ENCODE results near the gene MRPL28.
"Not testable (repeated sequence)": the region's sequence is repeated elsewhere in the genome, so short reads cannot be mapped to it uniquely, and the experiment has no call there.

Gene MRPL28

GRCh38 chr16:373020-373598, 2.8 kb upstream of the MRPL28 start:
- DNase-seq: no peak

- no peak for DNase-seq
Observed at GRCh38 chr16:372302-372983, 2.1 kb upstream of the MRPL28 start.

- no peak for DNase-seq
Observed at GRCh38 chr16:371515-372301, 1.4 kb upstream of the MRPL28 start.

GRCh38 chr16:370979-371514, 709 bp upstream of the MRPL28 start:
- no peak for DNase-seq

GRCh38 chr16:369866-370436, 387 bp downstream of the MRPL28 start:
- no peak for DNase-seq

- no peak for DNase-seq
Observed at GRCh38 chr16:369275-369865, 968 bp downstream of the MRPL28 start.

GRCh38 chr16:368388-369158, 1.8 kb downstream of the MRPL28 start:
- no peak for DNase-seq

GRCh38 chr16:367333-367903, 2.9 kb downstream of the MRPL28 start:
- no peak for DNase-seq

- DNase-seq: no peak
Observed at GRCh38 chr16:366476-366875, 3.9 kb downstream of the MRPL28 start.

- no peak for DNase-seq
Observed at GRCh38 chr16:364595-365491, 5.5 kb downstream of the MRPL28 start.

GRCh38 chr16:363766-364490, 6.4 kb downstream of the MRPL28 start:
- no peak for DNase-seq

- DNase-seq: no peak
Observed at GRCh38 chr16:363110-363765, 7.1 kb downstream of the MRPL28 start.

GRCh38 chr16:362702-362999, 7.7 kb downstream of the MRPL28 start:
- DNase-seq: not testable (repeated sequence)

GRCh38 chr16:361872-362701, 8.3 kb downstream of the MRPL28 start:
- peak; percentile 49 for DNase-seq

GRCh38 chr16:361341-361871, 8.9 kb downstream of the MRPL28 start:
- DNase-seq: no peak

GRCh38 chr16:360698-361336, 9.5 kb downstream of the MRPL28 start:
- DNase-seq: no peak

- no peak for DNase-seq
Observed at GRCh38 chr16:359871-360697, 10.3 kb downstream of the MRPL28 start.

All from NCI-H1105 treated with DMSO at 0.1 percent for 48 hours (cell line).